ENCODE results near the gene TRAF3.

TRAF3 gene

DNA sequence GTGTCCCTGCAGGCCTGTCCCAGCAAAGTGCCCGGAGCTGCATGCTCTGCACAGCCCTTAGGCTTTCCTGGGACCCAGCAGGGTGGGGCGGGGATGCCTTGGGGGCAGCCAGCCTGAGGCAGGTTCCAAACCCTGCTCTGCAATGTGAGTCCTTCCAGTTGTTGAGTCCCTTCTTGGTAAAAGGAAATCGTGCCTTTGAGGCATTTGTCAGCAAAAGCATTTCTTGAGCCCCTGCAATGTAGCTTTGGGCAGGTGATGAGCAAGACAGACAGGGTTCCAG lies 38.1 kb upstream of the TRAF3 start:
- DNase-seq (ENCODE audit: low read depth): no peak
- no peak for TF ChIP-seq CTCF (IDR thresholded peaks at IDR 0.05; ENCODE audit: insufficient read depth, low read depth, low read length, missing control alignments)
- H3K4me3 ChIP-seq (ENCODE audit: low read depth, low read length): no peak overlapping the region

GRCh38 chr14:102746634-102747438 lies 30.4 kb upstream of the TRAF3 start:
- TF ChIP-seq CTCF (IDR thresholded peaks at IDR 0.05; ENCODE audit: insufficient read depth, low read depth, low read length, missing control alignments): no peak
- H3K4me3 ChIP-seq (ENCODE audit: low read depth, low read length): no peak overlapping the region
- no peak for DNase-seq (ENCODE audit: low read depth)

DNA sequence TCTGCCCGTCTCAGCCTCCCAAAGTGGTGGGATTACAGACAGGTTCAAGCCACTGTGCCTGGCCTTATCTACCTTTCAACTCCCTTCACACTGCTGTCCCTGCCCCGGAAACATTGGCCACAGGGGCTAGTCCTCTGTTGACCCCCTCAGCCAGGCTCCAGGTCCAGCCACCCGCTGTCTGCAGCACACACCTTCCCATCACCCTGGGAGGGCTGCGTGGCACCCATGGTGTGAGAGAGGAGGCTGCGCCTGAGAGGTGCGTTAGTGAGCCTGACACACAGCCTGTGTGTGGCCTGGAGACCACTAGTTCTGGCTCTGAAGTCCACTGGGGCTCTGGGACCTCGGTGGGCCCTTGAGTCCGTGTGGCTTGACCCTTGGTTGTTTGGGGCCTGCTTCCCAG lies 28.4 kb upstream of the TRAF3 start:
- H3K4me3 ChIP-seq (ENCODE audit: low read depth, low read length): no peak overlapping the region
- no peak for TF ChIP-seq CTCF (IDR thresholded peaks at IDR 0.05; ENCODE audit: insufficient read depth, low read depth, low read length, missing control alignments)
- no peak for DNase-seq (ENCODE audit: low read depth)

DNA sequence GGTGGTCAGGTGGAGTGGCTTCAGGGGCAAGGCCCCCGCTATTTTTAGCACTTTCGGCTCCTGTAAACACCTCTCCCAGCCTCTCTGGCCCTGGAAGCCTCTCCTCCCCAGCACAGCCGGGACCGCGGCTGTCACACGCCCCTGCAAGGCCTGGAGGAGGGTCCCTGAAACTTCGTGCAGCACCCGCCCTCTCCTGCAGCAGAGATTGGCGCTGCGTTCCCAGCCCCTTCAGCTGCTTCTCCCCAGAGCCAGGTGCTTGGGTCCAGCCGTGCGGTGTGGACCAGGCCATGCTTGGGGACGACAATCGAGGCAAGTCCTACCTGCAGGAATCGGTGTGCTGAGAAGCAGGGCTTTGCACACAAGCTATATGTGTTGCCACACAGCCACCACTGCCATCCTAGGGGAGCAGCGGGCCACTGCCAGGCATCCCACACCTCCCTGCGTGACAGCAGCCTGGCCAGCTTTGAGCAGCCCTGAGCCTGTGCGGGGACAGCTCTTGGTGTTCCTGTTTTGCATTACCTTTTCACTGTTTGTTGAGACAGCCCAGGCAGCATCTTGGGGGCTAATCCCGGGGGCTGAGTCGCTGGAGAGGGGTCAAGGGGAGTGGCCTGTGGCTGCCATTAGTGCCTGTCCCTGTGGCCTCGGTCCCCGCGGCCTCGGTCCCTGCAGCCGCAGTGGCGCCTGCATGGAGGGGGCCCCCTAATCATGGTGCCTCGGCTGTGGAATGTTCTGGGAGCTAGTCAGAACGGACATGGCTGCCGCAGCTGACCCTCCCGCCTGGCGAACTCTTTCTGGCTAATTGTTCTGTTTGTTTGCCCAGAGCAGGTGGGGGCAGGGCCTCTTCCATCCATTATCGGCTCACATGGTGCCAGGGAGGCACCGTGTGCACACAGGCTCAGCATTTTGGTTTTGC lies 27.6 kb upstream of the TRAF3 start:
- no peak for DNase-seq (ENCODE audit: low read depth)
- H3K4me3 ChIP-seq (ENCODE audit: low read depth, low read length): no peak overlapping the region
- no peak for TF ChIP-seq CTCF (IDR thresholded peaks at IDR 0.05; ENCODE audit: insufficient read depth, low read depth, low read length, missing control alignments)

- TF ChIP-seq CTCF (IDR thresholded peaks at IDR 0.05; ENCODE audit: insufficient read depth, low read depth, low read length, missing control alignments): no peak
- no peak overlapping the region for H3K4me3 ChIP-seq (ENCODE audit: low read depth, low read length)
- no peak for DNase-seq (ENCODE audit: low read depth)
These were observed 26.9 kb upstream of the TRAF3 start for GRCh38 chr14:102750376-102750775.

- no peak for DNase-seq (ENCODE audit: low read depth)
- no peak for TF ChIP-seq CTCF (IDR thresholded peaks at IDR 0.05; ENCODE audit: insufficient read depth, low read depth, low read length, missing control alignments)
- H3K4me3 ChIP-seq (ENCODE audit: low read depth, low read length): no peak overlapping the region
These were observed 26.2 kb upstream of the TRAF3 start for GRCh38 chr14:102751088-102751487.
